ENCODE measurements around the gene B3GAT2.

The B3GAT2 gene

GRCh38 chr6:70843328-70843918, 113.4 kb downstream of the B3GAT2 start:
- Mint-ChIP-seq H3K27ac (no peak overlapping the region), H3K36me3 (peaks cover 21% of the 10 kb centered on the region), H3K27me3 (no peaks in the 10 kb centered on the region), H3K4me3 (no peak overlapping the region), H3K4me1 (peaks cover 7% of the 10 kb centered on the region), H3K9me3 (no peaks in the 10 kb centered on the region)
- ATAC-seq (ENCODE audit: low read depth) = no peak
- DNase-seq (ENCODE audit: low spot score in 2 of 2) = no peak

GRCh38 chr6:70842541-70842940, 114.3 kb downstream of the B3GAT2 start:
- DNase-seq (ENCODE audit: low spot score in 2 of 2) (no peak), ATAC-seq (ENCODE audit: low read depth) (no peak)
- H3K4me3 Mint-ChIP-seq = no peak overlapping the region
- H3K36me3 Mint-ChIP-seq = peaks cover 23% of the 10 kb centered on the region
- H3K27me3 Mint-ChIP-seq = no peaks in the 10 kb centered on the region
- no peaks in the 10 kb centered on the region for H3K9me3 Mint-ChIP-seq
- no peak overlapping the region for H3K27ac Mint-ChIP-seq
- H3K4me1 Mint-ChIP-seq = peaks cover 3% of the 10 kb centered on the region

- H3K27ac Mint-ChIP-seq = no peak overlapping the region
- H3K4me1 Mint-ChIP-seq = no peaks in the 10 kb centered on the region
- no peak for ATAC-seq (ENCODE audit: low read depth)
- DNase-seq (ENCODE audit: low spot score in 2 of 2) = no peak
- no peak overlapping the region for H3K4me3 Mint-ChIP-seq
- H3K9me3 Mint-ChIP-seq = no peaks in the 10 kb centered on the region
- H3K36me3 Mint-ChIP-seq = peaks cover 20% of the 10 kb centered on the region
- no peaks in the 10 kb centered on the region for H3K27me3 Mint-ChIP-seq
Measured at GRCh38 chr6:70841112-70841511, 115.7 kb downstream of the B3GAT2 start.

- no peak for DNase-seq (ENCODE audit: low spot score in 2 of 2)
Measured at GRCh38 chr6:70839286-70840266, 117.3 kb downstream of the B3GAT2 start.

GRCh38 chr6:70838907-70839285, 118.0 kb downstream of the B3GAT2 start:
- H3K27me3 Mint-ChIP-seq = no peaks in the 10 kb centered on the region
- ATAC-seq (ENCODE audit: low read depth) (no peak), DNase-seq (ENCODE audit: low spot score in 2 of 2) (no peak)
- no peaks in the 10 kb centered on the region for H3K4me1 Mint-ChIP-seq
- H3K36me3 Mint-ChIP-seq = peaks cover 17% of the 10 kb centered on the region
- H3K9me3 Mint-ChIP-seq = no peaks in the 10 kb centered on the region
- H3K4me3 Mint-ChIP-seq = no peak overlapping the region
- H3K27ac Mint-ChIP-seq = no peak overlapping the region

More at GRCh38 chr6:70839286-70840266, 117.3 kb downstream of the B3GAT2 start:
- ATAC-seq (ENCODE audit: low read depth) = no peak
- Mint-ChIP-seq H3K9me3 (no peaks in the 10 kb centered on the region), H3K27ac (no peak overlapping the region), H3K27me3 (no peaks in the 10 kb centered on the region), H3K36me3 (peaks cover 17% of the 10 kb centered on the region), H3K4me3 (no peak overlapping the region), H3K4me1 (no peaks in the 10 kb centered on the region)

- H3K36me3 Mint-ChIP-seq = peaks cover 23% of the 10 kb centered on the region
- no peaks in the 10 kb centered on the region for H3K27me3 Mint-ChIP-seq
- ATAC-seq (ENCODE audit: low read depth) (no peak), DNase-seq (ENCODE audit: low spot score in 2 of 2) (no peak)
- no peaks in the 10 kb centered on the region for H3K9me3 Mint-ChIP-seq
- H3K27ac Mint-ChIP-seq = no peak overlapping the region
- no peaks in the 10 kb centered on the region for H3K4me1 Mint-ChIP-seq
- no peak overlapping the region for H3K4me3 Mint-ChIP-seq
Measured at GRCh38 chr6:70834520-70834919, 122.3 kb downstream of the B3GAT2 start.

- Mint-ChIP-seq H3K27me3 (no peaks in the 10 kb centered on the region), H3K9me3 (no peaks in the 10 kb centered on the region), H3K27ac (no peak overlapping the region), H3K4me1 (no peaks in the 10 kb centered on the region), H3K36me3 (peaks cover 16% of the 10 kb centered on the region), H3K4me3 (no peak overlapping the region)
- ATAC-seq (ENCODE audit: low read depth) (no peak), DNase-seq (ENCODE audit: low spot score in 2 of 2) (no peak)
Measured at GRCh38 chr6:70831427-70831826, 125.4 kb downstream of the B3GAT2 start.

- H3K36me3 Mint-ChIP-seq = peaks cover 18% of the 10 kb centered on the region
- no peak overlapping the region for H3K27ac Mint-ChIP-seq
- DNase-seq (ENCODE audit: low spot score in 2 of 2) = no peak
- no peaks in the 10 kb centered on the region for H3K4me1 Mint-ChIP-seq
- no peak for ATAC-seq (ENCODE audit: low read depth)
- no peak overlapping the region for H3K4me3 Mint-ChIP-seq
- peaks cover 6% of the 10 kb centered on the region for H3K9me3 Mint-ChIP-seq
- no peaks in the 10 kb centered on the region for H3K27me3 Mint-ChIP-seq
Measured at GRCh38 chr6:70823651-70824050, 133.2 kb downstream of the B3GAT2 start.

- no peak for DNase-seq (ENCODE audit: low spot score in 2 of 2)
- H3K27ac Mint-ChIP-seq = no peak overlapping the region
- peaks cover 6% of the 10 kb centered on the region for H3K9me3 Mint-ChIP-seq
- no peak for ATAC-seq (ENCODE audit: low read depth)
- H3K36me3 Mint-ChIP-seq = peaks cover 18% of the 10 kb centered on the region
- no peak overlapping the region for H3K4me3 Mint-ChIP-seq
- no peaks in the 10 kb centered on the region for H3K4me1 Mint-ChIP-seq
- H3K27me3 Mint-ChIP-seq = no peaks in the 10 kb centered on the region
Measured at GRCh38 chr6:70821751-70822150, 135.1 kb downstream of the B3GAT2 start.

GRCh38 chr6:70820778-70821177, 136.1 kb downstream of the B3GAT2 start:
- no peak for DNase-seq (ENCODE audit: low spot score in 2 of 2)
- Mint-ChIP-seq H3K4me3 (no peak overlapping the region), H3K9me3 (peaks cover 6% of the 10 kb centered on the region), H3K4me1 (no peaks in the 10 kb centered on the region), H3K27ac (no peak overlapping the region), H3K27me3 (no peaks in the 10 kb centered on the region), H3K36me3 (peaks cover 19% of the 10 kb centered on the region)
- no peak for ATAC-seq (ENCODE audit: low read depth)

GRCh38 chr6:70819646-70820045, 137.2 kb downstream of the B3GAT2 start:
- Mint-ChIP-seq H3K27me3 (no peaks in the 10 kb centered on the region), H3K4me1 (no peaks in the 10 kb centered on the region), H3K4me3 (no peak overlapping the region), H3K27ac (no peak overlapping the region), H3K36me3 (peaks cover 17% of the 10 kb centered on the region), H3K9me3 (peaks cover 6% of the 10 kb centered on the region)
- DNase-seq (ENCODE audit: low spot score in 2 of 2) = no peak
- ATAC-seq (ENCODE audit: low read depth) = no peak

- peaks cover 20% of the 10 kb centered on the region for H3K36me3 Mint-ChIP-seq
- H3K27me3 Mint-ChIP-seq = no peaks in the 10 kb centered on the region
- no peaks in the 10 kb centered on the region for H3K9me3 Mint-ChIP-seq
- no peaks in the 10 kb centered on the region for H3K4me1 Mint-ChIP-seq
- no peak for DNase-seq (ENCODE audit: low spot score in 2 of 2)
- no peak overlapping the region for H3K4me3 Mint-ChIP-seq
- ATAC-seq (ENCODE audit: low read depth) = no peak
- H3K27ac Mint-ChIP-seq = no peak overlapping the region
Measured at GRCh38 chr6:70813885-70814284, 143.0 kb downstream of the B3GAT2 start.

- no peak for DNase-seq (ENCODE audit: low spot score in 2 of 2)
Measured at GRCh38 chr6:70811788-70812187, 145.1 kb downstream of the B3GAT2 start.

More at GRCh38 chr6:70811788-70812187, 145.1 kb downstream of the B3GAT2 start:
- peaks cover 22% of the 10 kb centered on the region for H3K36me3 Mint-ChIP-seq
- ATAC-seq (ENCODE audit: low read depth) = no peak
- no peak overlapping the region for H3K4me3 Mint-ChIP-seq
- no peaks in the 10 kb centered on the region for H3K27me3 Mint-ChIP-seq
- no peak overlapping the region for H3K27ac Mint-ChIP-seq
- H3K9me3 Mint-ChIP-seq = no peaks in the 10 kb centered on the region
- H3K4me1 Mint-ChIP-seq = no peaks in the 10 kb centered on the region
